ENCODE results near the gene LDLRAD2.
"Not testable (repeated sequence)": the region's sequence is repeated elsewhere in the genome, so short reads cannot be mapped to it uniquely, and the experiment has no call there.

LDLRAD2 gene, protein sequence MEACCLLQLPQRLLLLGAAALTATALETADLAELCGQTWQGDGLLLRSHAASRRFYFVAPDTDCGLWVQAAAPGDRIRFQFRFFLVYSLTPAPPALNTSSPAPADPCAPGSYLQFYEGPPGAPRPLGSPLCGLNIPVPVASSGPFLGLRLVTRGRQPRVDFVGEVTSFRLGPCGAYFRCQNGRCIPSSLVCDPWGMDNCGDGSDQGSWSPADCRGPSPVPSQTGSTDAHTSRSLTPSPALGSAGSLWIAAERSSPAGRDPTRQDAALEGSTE

GRCh38 chr1:21811875-21812305 is at the start of gene LDLRAD2:
Gene LDLRAD2, plus strand, starts transcription at chr1:21812265. Its CDS starts 187 bp downstream, at chr1:21812452.
- DNase-seq (ENCODE audit: low spot score): no peak

DNA sequence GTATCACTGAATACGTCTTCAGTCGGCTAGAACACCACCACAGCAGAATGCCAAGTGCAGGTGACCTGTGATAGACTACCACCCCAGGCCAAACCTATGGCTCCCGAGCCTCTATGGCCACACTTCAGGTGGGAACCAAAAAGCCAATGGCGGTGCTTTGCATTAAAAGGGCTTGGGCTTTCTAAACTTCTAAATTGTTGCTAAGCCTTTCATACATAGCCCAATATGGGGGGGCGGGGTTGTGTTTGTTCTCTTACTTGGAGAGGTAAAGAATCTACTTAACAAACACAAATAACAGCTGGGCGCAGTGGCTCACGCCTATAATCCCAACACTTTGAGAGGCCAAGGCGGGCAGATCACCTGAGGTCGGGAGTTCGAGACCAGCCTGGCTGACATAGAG is 48.8 kb upstream of the LDLRAD2 start:
- DNase-seq (ENCODE audit: low spot score): peak; percentile 24

GRCh38 chr1:21763694-21764419 is 48.2 kb upstream of the LDLRAD2 start:
- peak; percentile 24 for DNase-seq (ENCODE audit: low spot score)

DNA sequence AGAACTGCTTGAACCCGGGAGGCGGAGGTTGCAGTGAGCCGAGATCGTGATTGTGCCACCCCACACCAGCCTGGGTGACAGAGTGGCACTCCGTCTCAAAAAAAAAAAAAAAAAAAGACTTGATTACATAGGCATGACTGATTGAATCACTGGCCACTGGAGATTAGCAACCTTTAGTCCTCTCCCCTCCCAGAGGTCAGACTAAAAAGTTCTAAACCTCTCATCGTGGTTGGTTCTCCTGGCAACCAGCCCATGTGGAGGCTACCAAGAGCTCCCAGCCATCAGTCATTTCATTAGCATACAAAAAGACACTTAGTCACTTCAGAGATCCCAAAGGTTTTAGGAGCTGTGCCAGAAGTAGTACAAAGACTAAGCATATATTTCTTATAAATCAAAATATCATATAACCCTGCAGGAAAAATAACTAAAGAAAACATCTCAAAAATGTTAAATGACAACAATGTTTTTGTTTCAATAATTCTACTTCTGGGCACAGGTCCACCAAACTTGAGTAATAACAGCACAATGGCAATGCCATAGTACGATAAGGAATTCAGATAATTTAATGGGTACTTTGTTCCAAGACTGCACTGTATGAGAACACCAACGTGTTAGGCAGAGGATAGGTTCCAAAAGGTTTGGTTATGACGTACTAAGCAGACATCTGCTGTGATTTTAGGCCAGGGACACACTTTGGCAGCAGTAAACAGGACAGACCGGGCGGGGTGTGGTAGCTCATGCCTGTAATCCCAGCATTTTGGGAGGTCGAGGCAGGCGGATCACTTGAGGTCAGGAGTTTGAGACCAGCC is 47.2 kb upstream of the LDLRAD2 start:
- no peak for DNase-seq (ENCODE audit: low spot score)

- DNase-seq (ENCODE audit: low spot score): no peak
Measured at GRCh38 chr1:21766210-21766609, 45.9 kb upstream of the LDLRAD2 start.

- DNase-seq (ENCODE audit: low spot score): not testable (repeated sequence)
Measured at GRCh38 chr1:21767106-21767505, 45.0 kb upstream of the LDLRAD2 start.

- no peak for DNase-seq (ENCODE audit: low spot score)
Measured at GRCh38 chr1:21770201-21770600, 41.9 kb upstream of the LDLRAD2 start.

DNA sequence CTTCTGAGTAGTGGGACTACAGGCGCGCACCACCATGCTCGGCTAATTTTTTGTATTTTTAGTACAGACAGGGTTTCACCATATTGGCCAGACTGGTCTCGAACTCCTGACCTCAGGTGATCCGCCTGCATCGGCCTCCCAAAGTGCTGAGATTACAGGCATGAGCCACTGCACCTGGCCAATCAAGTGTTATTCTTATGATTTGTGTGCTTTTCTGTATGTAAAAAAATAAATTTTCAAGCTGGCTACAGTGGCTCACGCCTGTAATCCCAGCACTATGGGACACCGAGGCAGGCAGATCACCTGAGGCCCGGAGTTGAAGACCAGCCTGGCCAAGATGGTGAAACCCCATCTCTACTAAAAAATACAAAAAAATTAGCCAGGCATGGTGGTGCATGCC is 41.5 kb upstream of the LDLRAD2 start:
- DNase-seq (ENCODE audit: low spot score): not testable (repeated sequence)

DNA sequence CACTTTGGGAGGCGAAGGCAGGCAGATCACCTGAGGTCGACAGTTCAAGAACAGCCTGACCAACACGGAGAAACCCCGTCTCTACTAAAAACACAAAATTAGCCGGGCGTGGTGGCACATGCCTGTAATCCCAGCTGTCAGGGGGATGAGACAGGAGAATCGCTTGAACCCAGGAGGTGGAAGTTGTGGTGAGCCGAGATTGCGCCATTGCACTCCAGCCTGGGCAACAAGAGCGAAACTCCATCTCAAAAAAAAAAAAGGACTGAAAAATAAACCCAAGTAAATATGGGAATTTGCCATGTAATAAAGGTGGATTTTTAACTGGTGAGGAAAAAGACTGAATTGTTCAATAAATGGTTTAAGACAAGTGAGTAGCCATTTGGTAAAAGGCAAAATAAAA is 40.4 kb upstream of the LDLRAD2 start:
- DNase-seq (ENCODE audit: low spot score): not testable (repeated sequence)

- DNase-seq (ENCODE audit: low spot score): no peak
Measured at GRCh38 chr1:21773585-21773984, 38.5 kb upstream of the LDLRAD2 start.

DNA sequence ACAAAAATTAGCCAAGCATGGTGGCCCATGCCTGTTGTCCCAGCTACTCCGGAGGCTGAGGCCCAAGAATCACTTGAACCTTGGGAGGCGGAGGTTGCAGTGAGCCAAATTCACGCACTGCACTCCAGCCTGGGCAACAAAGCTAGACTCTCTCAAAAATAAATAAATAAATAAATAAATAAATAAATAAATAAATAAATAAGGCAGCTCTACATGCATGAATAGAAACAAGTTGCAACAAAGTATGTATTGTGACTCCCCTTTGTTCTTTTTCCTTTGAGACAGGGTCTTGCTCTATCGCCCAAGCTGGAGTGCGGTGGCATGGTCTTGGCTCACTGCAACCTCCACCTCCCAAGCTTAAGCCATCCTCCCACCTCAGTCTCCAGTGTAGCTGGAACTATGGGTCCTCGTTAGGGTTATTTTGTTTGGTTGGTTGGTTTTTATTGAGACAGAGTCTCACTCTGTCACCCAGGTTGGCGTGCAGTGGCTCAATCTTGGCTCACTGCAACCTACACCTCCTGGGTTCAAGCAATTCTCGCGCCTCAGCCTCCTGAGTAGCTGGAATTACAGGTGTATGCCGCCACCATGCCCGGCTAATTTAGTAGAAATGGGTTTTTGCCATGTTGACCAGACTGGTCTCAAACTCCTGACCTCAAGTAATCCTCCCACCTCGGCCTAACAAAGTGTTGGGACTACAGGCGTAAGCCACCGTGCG is 37.1 kb upstream of the LDLRAD2 start:
- DNase-seq (ENCODE audit: low spot score): no peak

GRCh38 chr1:21775550-21775914 is 36.5 kb upstream of the LDLRAD2 start:
- no peak for DNase-seq (ENCODE audit: low spot score)

- DNase-seq (ENCODE audit: low spot score): no peak
Measured at GRCh38 chr1:21775985-21776562, 36.0 kb upstream of the LDLRAD2 start.

DNA sequence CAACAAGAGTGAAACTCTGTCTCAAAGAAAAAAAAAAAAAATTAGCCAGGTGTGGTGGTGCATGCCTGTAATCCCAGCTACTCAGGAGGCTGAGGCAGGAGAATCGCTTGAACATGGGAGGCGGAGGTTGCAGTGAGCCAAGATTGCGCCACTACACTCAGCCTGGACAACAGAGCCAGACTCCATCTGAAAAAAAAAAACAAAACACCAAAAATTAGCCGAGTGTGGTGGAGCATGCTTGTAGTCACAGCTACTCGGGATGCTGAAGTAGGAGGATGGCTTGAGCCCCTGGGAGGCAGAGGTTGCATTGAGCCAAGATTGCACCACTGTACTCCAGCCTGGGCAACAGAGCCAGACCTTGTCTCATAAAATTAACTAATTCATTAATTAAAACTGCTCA is 35.1 kb upstream of the LDLRAD2 start:
- not testable (repeated sequence) for DNase-seq (ENCODE audit: low spot score)

GRCh38 chr1:21778405-21778727 is 33.7 kb upstream of the LDLRAD2 start:
- DNase-seq (ENCODE audit: low spot score): no peak

DNA sequence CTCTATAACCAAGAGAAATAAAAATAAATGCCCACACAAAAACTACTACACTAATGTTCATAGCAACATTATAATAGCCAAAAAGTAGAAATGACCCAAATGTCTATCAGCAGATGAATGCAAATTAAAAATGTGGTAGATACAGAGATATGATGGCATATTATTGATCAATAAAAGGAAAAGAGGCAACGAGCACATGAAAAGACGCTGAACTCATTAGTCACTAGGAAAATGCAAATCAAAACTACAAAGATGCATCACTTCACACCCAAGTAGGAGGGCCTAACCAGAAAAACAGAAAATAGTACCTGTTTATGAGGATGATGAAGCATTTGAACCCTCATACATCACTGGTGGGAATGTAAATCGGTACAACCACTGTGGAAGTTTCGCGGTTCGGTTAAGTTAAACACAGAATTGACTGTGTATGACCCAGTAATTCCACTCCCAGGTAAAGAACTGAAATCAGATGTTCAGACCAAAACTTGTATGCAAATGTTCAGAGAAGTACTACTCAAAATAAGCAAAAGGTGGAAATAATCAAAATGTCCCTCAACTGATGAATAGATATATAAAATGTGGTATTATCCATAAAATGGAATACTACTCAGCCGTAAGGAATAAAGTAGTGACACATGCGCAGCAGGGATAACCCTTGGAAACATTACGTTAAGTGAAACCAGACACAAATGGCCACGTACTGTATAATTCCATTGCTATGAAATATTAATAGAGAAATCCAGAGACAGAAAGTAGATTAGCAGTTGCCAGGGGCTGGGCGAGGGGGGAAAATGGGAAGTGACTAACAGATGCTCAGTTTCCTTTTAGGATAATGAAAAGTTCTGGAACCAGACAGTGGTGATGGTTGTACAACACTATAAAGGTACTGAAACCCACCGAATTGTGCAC is 32.2 kb upstream of the LDLRAD2 start:
- no peak for DNase-seq (ENCODE audit: low spot score)

- DNase-seq (ENCODE audit: low spot score): no peak
Measured at GRCh38 chr1:21781815-21782348, 30.2 kb upstream of the LDLRAD2 start.

GRCh38 chr1:21782349-21782867 is 29.7 kb upstream of the LDLRAD2 start:
- DNase-seq (ENCODE audit: low spot score): peak; percentile 83

DNA sequence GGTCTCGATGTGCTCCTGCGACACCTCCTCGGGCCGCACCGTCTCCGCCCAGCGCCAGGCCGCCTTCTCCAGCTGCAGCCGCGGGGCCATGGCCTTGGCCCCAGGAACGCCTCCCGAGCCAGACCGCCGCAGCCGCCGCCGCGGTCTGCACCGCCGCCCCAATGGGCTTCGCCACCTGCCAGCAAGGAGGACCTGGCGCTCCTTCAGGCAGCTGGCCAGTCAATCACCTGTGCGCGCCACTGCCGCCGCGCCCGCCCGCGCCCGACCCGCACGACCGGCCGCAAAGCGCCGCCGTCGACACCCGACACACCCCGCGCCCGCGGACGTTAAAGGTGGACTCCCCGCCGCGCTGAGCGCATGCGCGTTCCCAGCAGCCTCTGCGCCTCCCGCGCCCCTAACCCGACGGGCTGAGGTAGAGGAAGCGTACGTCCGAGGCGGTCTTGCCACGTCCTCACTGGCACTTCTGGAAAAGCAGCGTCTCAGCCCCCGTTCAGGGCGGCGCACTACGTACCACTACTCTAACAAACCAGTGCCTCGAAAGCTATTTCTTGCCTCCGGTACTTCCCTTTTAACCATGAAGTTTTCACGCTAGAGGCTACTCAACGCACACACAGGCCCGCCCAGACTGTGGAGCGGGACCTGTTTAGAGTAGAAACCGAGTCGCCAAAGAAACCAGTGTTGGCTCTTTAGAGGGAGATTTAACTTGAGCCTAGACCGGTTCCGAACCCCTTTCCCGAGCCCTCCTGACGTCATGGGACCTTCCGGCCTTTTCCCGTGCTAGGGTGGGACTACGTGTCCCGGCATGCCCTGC is 29.0 kb upstream of the LDLRAD2 start, which contains the start of gene USP48:
Gene USP48 (minus strand): TSS at position 282 of the 811 bp plus-strand sequence. CDS start 192 bp downstream, at position 90.
- peak; percentile 97 for DNase-seq (ENCODE audit: low spot score)

Data from NAMALWA (cell line).